Breast epithelium (tissue), 3 donors: ENCODE results near the gene CCDC83.

Experiments
- POLR2AphosphoS5 ChIP-seq, 3 donors: sonication (generic); formaldehyde crosslinking; IDR thresholded peaks; one replicate each; pipeline ENCODE4 v1.6.1; 2017; ENCODE audit warnings: antibody characterized with exemption in 3 of 3
- TF ChIP-seq, protein P1 (sequence below), 3 donors: fragments of 450-650 bp; IDR thresholded peaks; one replicate each; pipeline ENCODE4 v1.5.1; 2016 to 2017; ENCODE audit warnings: antibody characterized with exemption in 3 of 3, mild to moderate bottlenecking in 3 of 3, moderate library complexity in 3 of 3

DNA sequence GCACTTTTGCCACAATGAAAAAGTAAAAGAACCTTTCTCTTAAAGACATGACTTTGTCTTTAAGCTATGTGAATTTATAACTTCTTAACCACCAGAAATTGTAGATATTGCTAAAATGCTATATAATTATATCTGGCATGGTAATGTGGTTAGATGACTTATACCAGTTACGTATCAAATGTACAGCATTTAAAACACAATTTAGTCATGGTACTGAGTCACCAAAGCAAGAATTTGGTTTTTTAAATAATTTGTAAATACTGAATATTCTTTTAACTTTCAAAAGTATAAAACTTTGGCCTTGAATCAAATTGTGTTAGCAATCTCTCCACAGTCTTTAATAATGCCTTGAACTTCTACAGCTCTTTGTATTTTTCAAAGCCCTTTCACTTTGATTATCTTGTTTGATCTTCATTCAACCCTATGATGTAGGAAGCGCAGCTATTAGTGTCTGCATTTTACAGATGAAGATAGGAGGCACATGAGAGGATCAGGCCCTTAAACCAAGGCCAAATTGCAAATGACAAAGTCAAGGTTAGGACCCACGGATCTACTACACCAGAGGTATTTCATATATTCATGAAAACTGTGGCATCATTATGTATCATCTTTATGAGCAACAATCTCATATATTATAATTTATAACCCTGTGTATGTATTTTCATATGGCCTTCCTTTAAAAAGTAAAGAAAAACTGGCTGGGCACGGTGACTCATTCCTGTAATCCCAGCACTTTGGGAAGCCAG lies 39.8 kb upstream of the CCDC83 start:
- TF ChIP-seq, protein P1, sequence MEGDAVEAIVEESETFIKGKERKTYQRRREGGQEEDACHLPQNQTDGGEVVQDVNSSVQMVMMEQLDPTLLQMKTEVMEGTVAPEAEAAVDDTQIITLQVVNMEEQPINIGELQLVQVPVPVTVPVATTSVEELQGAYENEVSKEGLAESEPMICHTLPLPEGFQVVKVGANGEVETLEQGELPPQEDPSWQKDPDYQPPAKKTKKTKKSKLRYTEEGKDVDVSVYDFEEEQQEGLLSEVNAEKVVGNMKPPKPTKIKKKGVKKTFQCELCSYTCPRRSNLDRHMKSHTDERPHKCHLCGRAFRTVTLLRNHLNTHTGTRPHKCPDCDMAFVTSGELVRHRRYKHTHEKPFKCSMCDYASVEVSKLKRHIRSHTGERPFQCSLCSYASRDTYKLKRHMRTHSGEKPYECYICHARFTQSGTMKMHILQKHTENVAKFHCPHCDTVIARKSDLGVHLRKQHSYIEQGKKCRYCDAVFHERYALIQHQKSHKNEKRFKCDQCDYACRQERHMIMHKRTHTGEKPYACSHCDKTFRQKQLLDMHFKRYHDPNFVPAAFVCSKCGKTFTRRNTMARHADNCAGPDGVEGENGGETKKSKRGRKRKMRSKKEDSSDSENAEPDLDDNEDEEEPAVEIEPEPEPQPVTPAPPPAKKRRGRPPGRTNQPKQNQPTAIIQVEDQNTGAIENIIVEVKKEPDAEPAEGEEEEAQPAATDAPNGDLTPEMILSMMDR (IDR thresholded peaks at IDR 0.05), result no peak
- TF ChIP-seq POLR2AphosphoS5 (IDR thresholded peaks at IDR 0.05), result no peak
